ENCODE measurements around the gene ENC1. TPM values are rescaled to one million over a fixed set of nuclear protein-coding genes. Genes with fewer than 3 reads are reported as not detected.

ENC1 gene
- polyA plus RNA-seq, 1 of the 3 experiments (the other 2 are of a cell fraction) = 20.3 TPM

DNA sequence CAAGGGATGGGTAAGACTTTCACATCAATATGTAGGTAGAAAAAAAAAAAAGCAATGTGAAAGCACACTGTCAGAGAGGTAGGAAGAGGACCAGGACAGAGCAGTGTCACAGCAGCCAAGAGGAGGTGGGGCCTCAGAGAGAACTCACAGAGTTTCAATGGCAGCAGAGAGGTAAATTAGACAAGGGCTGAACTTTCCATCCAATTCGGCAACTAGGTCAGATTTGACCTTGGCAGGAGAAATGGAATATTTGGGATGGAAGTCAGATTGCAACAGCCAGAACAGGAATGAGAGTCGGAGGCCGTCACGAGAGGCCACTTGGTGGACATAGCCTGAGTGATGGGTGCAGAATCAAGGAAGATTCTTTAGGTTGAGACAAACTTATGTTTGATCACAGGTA, 57.7 kb downstream of the ENC1 start:
- 96% methylated on average over 4 of the region's 4 CpGs for WGBS (ENCODE audit: low lambda C conversion rate)

GRCh38 chr5:74581988-74582365, 58.6 kb downstream of the ENC1 start:
- H3K27me3 ChIP-seq (ENCODE audit: insufficient read depth) = no peaks in the 10 kb centered on the region
- H3K4me1 ChIP-seq (ENCODE audit: control insufficient read depth in 1 of 2, insufficient read depth in 2 of 2, low read depth in 1 of 2, low read length in 1 of 2) = peaks cover 0 to 10% of the 10 kb centered on the region in 2 experiments; a peak in 1 of 4 replicates
- H3K4me3 ChIP-seq (ENCODE audit: low read depth in 2 of 2, low read length in 1 of 2) = no peak overlapping the region
- no peak for DNase-seq
- no peaks in the 10 kb centered on the region for H3K36me3 ChIP-seq (replicated peaks in 1 of 2; ENCODE audit: control insufficient read depth in 1 of 2, insufficient read depth in 2 of 2, low read length in 1 of 2)
- no peak overlapping the region for H3K4me2 ChIP-seq
- H3F3A ChIP-seq (replicated peaks; ENCODE audit: insufficient read depth) = peaks cover 6% of the 10 kb centered on the region
- no peaks in the 10 kb centered on the region for H4K20me1 ChIP-seq (ENCODE audit: insufficient read depth)
- 98% methylated on average over 4 of the region's 4 CpGs for WGBS (ENCODE audit: low lambda C conversion rate)
- ChIA-PET CTCF (no interaction called here), POLR2A (no interaction called here)
- no peak overlapping the region for H2AFZ ChIP-seq (ENCODE audit: low read depth)
- H3K79me2 ChIP-seq (ENCODE audit: insufficient read depth) = no peaks in the 10 kb centered on the region
- H3K27ac ChIP-seq (ENCODE audit: low read depth in 2 of 2, low read length in 1 of 2) = no peak overlapping the region
- H3K9me2 ChIP-seq = no peaks in the 10 kb centered on the region
- H3K9me3 ChIP-seq = no peaks in the 10 kb centered on the region
- no peak for TF ChIP-seq EZH2phosphoT487 (IDR thresholded peaks at IDR 0.05; ENCODE audit: borderline replicate concordance, low read depth)
- no peak for TF ChIP-seq GABPA (IDR thresholded peaks at IDR 0.05; ENCODE audit: low read depth)
- no peak for TF ChIP-seq RFX5 (IDR thresholded peaks at IDR 0.05; ENCODE audit: low read length)
- no peak for TF ChIP-seq NRF1 (IDR thresholded peaks at IDR 0.05; ENCODE audit: low read depth, low read length)
- TF ChIP-seq, protein P1, sequence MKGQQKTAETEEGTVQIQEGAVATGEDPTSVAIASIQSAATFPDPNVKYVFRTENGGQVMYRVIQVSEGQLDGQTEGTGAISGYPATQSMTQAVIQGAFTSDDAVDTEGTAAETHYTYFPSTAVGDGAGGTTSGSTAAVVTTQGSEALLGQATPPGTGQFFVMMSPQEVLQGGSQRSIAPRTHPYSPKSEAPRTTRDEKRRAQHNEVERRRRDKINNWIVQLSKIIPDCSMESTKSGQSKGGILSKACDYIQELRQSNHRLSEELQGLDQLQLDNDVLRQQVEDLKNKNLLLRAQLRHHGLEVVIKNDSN (IDR thresholded peaks at IDR 0.05; ENCODE audit: borderline replicate concordance, low read depth) = no peak
- TF ChIP-seq FOSL2 (IDR thresholded peaks at IDR 0.05; ENCODE audit: borderline replicate concordance, low read depth) = no peak
- TF ChIP-seq, protein P2, sequence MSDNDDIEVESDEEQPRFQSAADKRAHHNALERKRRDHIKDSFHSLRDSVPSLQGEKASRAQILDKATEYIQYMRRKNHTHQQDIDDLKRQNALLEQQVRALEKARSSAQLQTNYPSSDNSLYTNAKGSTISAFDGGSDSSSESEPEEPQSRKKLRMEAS (IDR thresholded peaks at IDR 0.05; ENCODE audit: low read depth) = no peak
- TF ChIP-seq GATA2 (CRISPR knock-in tag; IDR thresholded peaks at IDR 0.05) = no peak
- TF ChIP-seq POLR2AphosphoS5 (IDR thresholded peaks at IDR 0.05; ENCODE audit: low read depth, low read length) = no peak
- no peak for TF ChIP-seq YY1 (IDR thresholded peaks at IDR 0.05; ENCODE audit: low read depth)
- H3K9ac ChIP-seq = no peak overlapping the region

More for the DNA sequence above, 57.7 kb downstream of the ENC1 start:
- ChIA-PET POLR2A (no interaction called here), CTCF (no interaction called here)
- H2AFZ ChIP-seq (ENCODE audit: low read depth) = no peak overlapping the region
- H3K36me3 ChIP-seq (replicated peaks in 1 of 2; ENCODE audit: control insufficient read depth in 1 of 2, insufficient read depth in 2 of 2, low read length in 1 of 2) = no peaks in the 10 kb centered on the region
- no peak for DNase-seq
- H3K4me3 ChIP-seq (ENCODE audit: low read depth in 2 of 2, low read length in 1 of 2) = no peak overlapping the region
- no peaks in the 10 kb centered on the region for H4K20me1 ChIP-seq (ENCODE audit: insufficient read depth)
- H3K4me1 ChIP-seq (ENCODE audit: control insufficient read depth in 1 of 2, insufficient read depth in 2 of 2, low read depth in 1 of 2, low read length in 1 of 2) = peaks cover 0 to 4% of the 10 kb centered on the region in 2 experiments; a peak in 1 of 4 replicates
- no peaks in the 10 kb centered on the region for H3K9me3 ChIP-seq
- no peaks in the 10 kb centered on the region for H3F3A ChIP-seq (replicated peaks; ENCODE audit: insufficient read depth)
- H3K27ac ChIP-seq (ENCODE audit: low read depth in 2 of 2, low read length in 1 of 2) = no peak overlapping the region
- no peak overlapping the region for H3K9ac ChIP-seq
- TF ChIP-seq, protein P1 (IDR thresholded peaks at IDR 0.05; ENCODE audit: borderline replicate concordance, low read depth) = no peak
- TF ChIP-seq, protein P3, sequence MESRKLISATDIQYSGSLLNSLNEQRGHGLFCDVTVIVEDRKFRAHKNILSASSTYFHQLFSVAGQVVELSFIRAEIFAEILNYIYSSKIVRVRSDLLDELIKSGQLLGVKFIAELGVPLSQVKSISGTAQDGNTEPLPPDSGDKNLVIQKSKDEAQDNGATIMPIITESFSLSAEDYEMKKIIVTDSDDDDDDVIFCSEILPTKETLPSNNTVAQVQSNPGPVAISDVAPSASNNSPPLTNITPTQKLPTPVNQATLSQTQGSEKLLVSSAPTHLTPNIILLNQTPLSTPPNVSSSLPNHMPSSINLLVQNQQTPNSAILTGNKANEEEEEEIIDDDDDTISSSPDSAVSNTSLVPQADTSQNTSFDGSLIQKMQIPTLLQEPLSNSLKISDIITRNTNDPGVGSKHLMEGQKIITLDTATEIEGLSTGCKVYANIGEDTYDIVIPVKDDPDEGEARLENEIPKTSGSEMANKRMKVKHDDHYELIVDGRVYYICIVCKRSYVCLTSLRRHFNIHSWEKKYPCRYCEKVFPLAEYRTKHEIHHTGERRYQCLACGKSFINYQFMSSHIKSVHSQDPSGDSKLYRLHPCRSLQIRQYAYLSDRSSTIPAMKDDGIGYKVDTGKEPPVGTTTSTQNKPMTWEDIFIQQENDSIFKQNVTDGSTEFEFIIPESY (IDR thresholded peaks at IDR 0.05; ENCODE audit: borderline replicate concordance, low read depth) = no peak
- TF ChIP-seq RCOR1 (IDR thresholded peaks at IDR 0.05; ENCODE audit: low read length) = no peak
- no peak overlapping the region for H3K4me2 ChIP-seq
- H3K9me2 ChIP-seq = no peaks in the 10 kb centered on the region
- no peaks in the 10 kb centered on the region for H3K79me2 ChIP-seq (ENCODE audit: insufficient read depth)
- H3K27me3 ChIP-seq (ENCODE audit: insufficient read depth) = no peaks in the 10 kb centered on the region
